Measurements from ENCODE around the gene COBLL1.

Gene COBLL1

GRCh38 chr2:164821338-164821737, 20.3 kb downstream of the COBLL1 start:
- no peaks in the 10 kb centered on the region for H3K27me3 ChIP-seq (ENCODE audit: control insufficient read depth in 1 of 2, insufficient read depth in 2 of 2, low read length in 2 of 2)
- H3K4me3 ChIP-seq (ENCODE audit: low read depth in 1 of 2, low read length in 2 of 2): no peak overlapping the region
- H3K27ac ChIP-seq (ENCODE audit: low read depth, low read length): no peak overlapping the region
- H3K4me1 ChIP-seq (ENCODE audit: control insufficient read depth in 1 of 2, insufficient read depth in 2 of 2, low read length in 2 of 2): peaks cover 8 to 18% of the 10 kb centered on the region in 2 donors
- H3K9ac ChIP-seq (ENCODE audit: low read depth in 1 of 2, low read length in 2 of 2): no peak overlapping the region
- no peaks in the 10 kb centered on the region for H3K36me3 ChIP-seq (ENCODE audit: control insufficient read depth in 1 of 2, insufficient read depth in 2 of 2, low read length in 2 of 2)
- H3K9me3 ChIP-seq (ENCODE audit: control insufficient read depth in 1 of 2, low read length in 2 of 2): no peaks in the 10 kb centered on the region

GRCh38 chr2:164818149-164819136, 23.2 kb downstream of the COBLL1 start:
- Histone ChIP-seq H3K4me1 (ENCODE audit: control insufficient read depth in 1 of 2, insufficient read depth in 2 of 2, low read length in 2 of 2) (peaks cover 0 to 9% of the 10 kb centered on the region in 2 donors), H3K4me3 (ENCODE audit: low read depth in 1 of 2, low read length in 2 of 2) (no peak overlapping the region), H3K36me3 (ENCODE audit: control insufficient read depth in 1 of 2, insufficient read depth in 2 of 2, low read length in 2 of 2) (no peaks in the 10 kb centered on the region), H3K27me3 (ENCODE audit: control insufficient read depth in 1 of 2, insufficient read depth in 2 of 2, low read length in 2 of 2) (no peaks in the 10 kb centered on the region), H3K27ac (ENCODE audit: low read depth, low read length) (no peak overlapping the region), H3K9ac (ENCODE audit: low read depth in 1 of 2, low read length in 2 of 2) (no peak overlapping the region), H3K9me3 (ENCODE audit: control insufficient read depth in 1 of 2, low read length in 2 of 2) (no peaks in the 10 kb centered on the region)

- Histone ChIP-seq H3K27me3 (ENCODE audit: control insufficient read depth in 1 of 2, insufficient read depth in 2 of 2, low read length in 2 of 2) (no peaks in the 10 kb centered on the region), H3K9me3 (ENCODE audit: control insufficient read depth in 1 of 2, low read length in 2 of 2) (no peaks in the 10 kb centered on the region), H3K9ac (ENCODE audit: low read depth in 1 of 2, low read length in 2 of 2) (no peak overlapping the region), H3K4me3 (ENCODE audit: low read depth in 1 of 2, low read length in 2 of 2) (no peak overlapping the region), H3K36me3 (ENCODE audit: control insufficient read depth in 1 of 2, insufficient read depth in 2 of 2, low read length in 2 of 2) (no peaks in the 10 kb centered on the region), H3K4me1 (ENCODE audit: control insufficient read depth in 1 of 2, insufficient read depth in 2 of 2, low read length in 2 of 2) (peaks cover 0 to 4% of the 10 kb centered on the region in 2 donors), H3K27ac (ENCODE audit: low read depth, low read length) (no peak overlapping the region)
Observed at GRCh38 chr2:164816900-164817299, 24.7 kb downstream of the COBLL1 start.

- Histone ChIP-seq H3K9ac (ENCODE audit: low read depth in 1 of 2, low read length in 2 of 2) (no peak overlapping the region), H3K4me3 (ENCODE audit: low read depth in 1 of 2, low read length in 2 of 2) (no peak overlapping the region), H3K27ac (ENCODE audit: low read depth, low read length) (no peak overlapping the region), H3K27me3 (ENCODE audit: control insufficient read depth in 1 of 2, insufficient read depth in 2 of 2, low read length in 2 of 2) (no peaks in the 10 kb centered on the region), H3K36me3 (ENCODE audit: control insufficient read depth in 1 of 2, insufficient read depth in 2 of 2, low read length in 2 of 2) (no peaks in the 10 kb centered on the region), H3K4me1 (ENCODE audit: control insufficient read depth in 1 of 2, insufficient read depth in 2 of 2, low read length in 2 of 2) (no peaks in the 10 kb centered on the region), H3K9me3 (ENCODE audit: control insufficient read depth in 1 of 2, low read length in 2 of 2) (no peaks in the 10 kb centered on the region)
Observed at GRCh38 chr2:164816046-164816445, 25.6 kb downstream of the COBLL1 start.

GRCh38 chr2:164815071-164815793, 26.4 kb downstream of the COBLL1 start:
- Histone ChIP-seq H3K36me3 (ENCODE audit: control insufficient read depth in 1 of 2, insufficient read depth in 2 of 2, low read length in 2 of 2) (no peaks in the 10 kb centered on the region), H3K27me3 (ENCODE audit: control insufficient read depth in 1 of 2, insufficient read depth in 2 of 2, low read length in 2 of 2) (no peaks in the 10 kb centered on the region), H3K9me3 (ENCODE audit: control insufficient read depth in 1 of 2, low read length in 2 of 2) (no peaks in the 10 kb centered on the region), H3K9ac (ENCODE audit: low read depth in 1 of 2, low read length in 2 of 2) (no peak overlapping the region), H3K4me1 (ENCODE audit: control insufficient read depth in 1 of 2, insufficient read depth in 2 of 2, low read length in 2 of 2) (no peaks in the 10 kb centered on the region), H3K4me3 (ENCODE audit: low read depth in 1 of 2, low read length in 2 of 2) (no peak overlapping the region), H3K27ac (ENCODE audit: low read depth, low read length) (no peak overlapping the region)

- Histone ChIP-seq H3K9me3 (ENCODE audit: control insufficient read depth in 1 of 2, low read length in 2 of 2) (no peaks in the 10 kb centered on the region), H3K9ac (ENCODE audit: low read depth in 1 of 2, low read length in 2 of 2) (no peak overlapping the region), H3K27ac (ENCODE audit: low read depth, low read length) (no peak overlapping the region), H3K4me3 (ENCODE audit: low read depth in 1 of 2, low read length in 2 of 2) (no peak overlapping the region), H3K27me3 (ENCODE audit: control insufficient read depth in 1 of 2, insufficient read depth in 2 of 2, low read length in 2 of 2) (no peaks in the 10 kb centered on the region), H3K4me1 (ENCODE audit: control insufficient read depth in 1 of 2, insufficient read depth in 2 of 2, low read length in 2 of 2) (no peaks in the 10 kb centered on the region), H3K36me3 (ENCODE audit: control insufficient read depth in 1 of 2, insufficient read depth in 2 of 2, low read length in 2 of 2) (no peaks in the 10 kb centered on the region)
Observed at GRCh38 chr2:164813535-164813934, 28.1 kb downstream of the COBLL1 start.

- H3K4me3 ChIP-seq (ENCODE audit: low read depth in 1 of 2, low read length in 2 of 2): no peak overlapping the region
- H3K9me3 ChIP-seq (ENCODE audit: control insufficient read depth in 1 of 2, low read length in 2 of 2): no peaks in the 10 kb centered on the region
- no peaks in the 10 kb centered on the region for H3K36me3 ChIP-seq (ENCODE audit: control insufficient read depth in 1 of 2, insufficient read depth in 2 of 2, low read length in 2 of 2)
- H3K27ac ChIP-seq (ENCODE audit: low read depth, low read length): no peak overlapping the region
- H3K4me1 ChIP-seq (ENCODE audit: control insufficient read depth in 1 of 2, insufficient read depth in 2 of 2, low read length in 2 of 2): no peaks in the 10 kb centered on the region
- H3K27me3 ChIP-seq (ENCODE audit: control insufficient read depth in 1 of 2, insufficient read depth in 2 of 2, low read length in 2 of 2): no peaks in the 10 kb centered on the region
- H3K9ac ChIP-seq (ENCODE audit: low read depth in 1 of 2, low read length in 2 of 2): no peak overlapping the region
Observed at GRCh38 chr2:164812378-164812777, 29.2 kb downstream of the COBLL1 start.

GRCh38 chr2:164811819-164812218, 29.8 kb downstream of the COBLL1 start:
- Histone ChIP-seq H3K9ac (ENCODE audit: low read depth in 1 of 2, low read length in 2 of 2) (no peak overlapping the region), H3K36me3 (ENCODE audit: control insufficient read depth in 1 of 2, insufficient read depth in 2 of 2, low read length in 2 of 2) (no peaks in the 10 kb centered on the region), H3K4me3 (ENCODE audit: low read depth in 1 of 2, low read length in 2 of 2) (no peak overlapping the region), H3K27ac (ENCODE audit: low read depth, low read length) (no peak overlapping the region), H3K9me3 (ENCODE audit: control insufficient read depth in 1 of 2, low read length in 2 of 2) (no peaks in the 10 kb centered on the region), H3K27me3 (ENCODE audit: control insufficient read depth in 1 of 2, insufficient read depth in 2 of 2, low read length in 2 of 2) (no peaks in the 10 kb centered on the region), H3K4me1 (ENCODE audit: control insufficient read depth in 1 of 2, insufficient read depth in 2 of 2, low read length in 2 of 2) (no peaks in the 10 kb centered on the region)

- Histone ChIP-seq H3K36me3 (ENCODE audit: control insufficient read depth in 1 of 2, insufficient read depth in 2 of 2, low read length in 2 of 2) (no peaks in the 10 kb centered on the region), H3K4me3 (ENCODE audit: low read depth in 1 of 2, low read length in 2 of 2) (no peak overlapping the region), H3K4me1 (ENCODE audit: control insufficient read depth in 1 of 2, insufficient read depth in 2 of 2, low read length in 2 of 2) (no peaks in the 10 kb centered on the region), H3K27me3 (ENCODE audit: control insufficient read depth in 1 of 2, insufficient read depth in 2 of 2, low read length in 2 of 2) (no peaks in the 10 kb centered on the region), H3K9me3 (ENCODE audit: control insufficient read depth in 1 of 2, low read length in 2 of 2) (no peaks in the 10 kb centered on the region), H3K9ac (ENCODE audit: low read depth in 1 of 2, low read length in 2 of 2) (no peak overlapping the region), H3K27ac (ENCODE audit: low read depth, low read length) (no peak overlapping the region)
Observed at GRCh38 chr2:164810843-164811242, 30.8 kb downstream of the COBLL1 start.

- Histone ChIP-seq H3K4me3 (ENCODE audit: low read depth in 1 of 2, low read length in 2 of 2) (no peak overlapping the region), H3K27me3 (ENCODE audit: control insufficient read depth in 1 of 2, insufficient read depth in 2 of 2, low read length in 2 of 2) (no peaks in the 10 kb centered on the region), H3K9me3 (ENCODE audit: control insufficient read depth in 1 of 2, low read length in 2 of 2) (no peaks in the 10 kb centered on the region), H3K36me3 (ENCODE audit: control insufficient read depth in 1 of 2, insufficient read depth in 2 of 2, low read length in 2 of 2) (no peaks in the 10 kb centered on the region), H3K4me1 (ENCODE audit: control insufficient read depth in 1 of 2, insufficient read depth in 2 of 2, low read length in 2 of 2) (no peaks in the 10 kb centered on the region), H3K27ac (ENCODE audit: low read depth, low read length) (no peak overlapping the region), H3K9ac (ENCODE audit: low read depth in 1 of 2, low read length in 2 of 2) (no peak overlapping the region)
Observed at GRCh38 chr2:164808776-164809175, 32.8 kb downstream of the COBLL1 start.
